ENCODE measurements around the gene NVL.

NVL gene

DNA sequence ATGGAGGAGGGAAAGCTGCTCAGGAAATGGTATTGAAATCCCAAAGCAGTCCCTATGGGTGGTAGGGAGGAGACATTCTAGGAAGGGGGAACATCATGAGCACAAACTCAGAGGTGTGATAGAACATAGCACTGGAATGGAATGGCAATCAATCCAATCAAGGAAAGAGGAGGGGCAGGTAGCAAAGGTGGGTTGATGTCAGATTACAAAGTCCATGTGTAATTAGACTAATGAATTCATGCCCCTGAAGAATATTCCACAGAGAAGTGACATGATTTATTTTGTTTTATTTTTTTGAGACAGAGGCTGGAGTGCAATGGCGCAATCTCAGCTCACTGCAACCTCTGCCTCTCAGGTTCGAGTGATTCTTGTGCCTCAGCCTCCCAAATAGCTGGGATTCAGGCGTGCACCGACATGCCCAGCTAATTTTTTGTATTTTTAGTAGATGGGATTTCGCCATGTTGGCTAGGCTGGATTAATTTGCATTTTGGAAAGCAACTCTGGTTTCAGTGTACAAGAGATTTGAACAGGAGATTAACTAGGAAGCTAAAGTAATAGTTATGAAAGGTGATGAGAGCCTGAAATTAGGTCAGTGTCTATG lies 110.9 kb downstream of the NVL start:
- H3K4me3 ChIP-seq (ENCODE audit: low read depth, low read length), result no peak overlapping the region
- no peaks in the 10 kb centered on the region for H3K36me3 ChIP-seq
- TF ChIP-seq, protein P1, sequence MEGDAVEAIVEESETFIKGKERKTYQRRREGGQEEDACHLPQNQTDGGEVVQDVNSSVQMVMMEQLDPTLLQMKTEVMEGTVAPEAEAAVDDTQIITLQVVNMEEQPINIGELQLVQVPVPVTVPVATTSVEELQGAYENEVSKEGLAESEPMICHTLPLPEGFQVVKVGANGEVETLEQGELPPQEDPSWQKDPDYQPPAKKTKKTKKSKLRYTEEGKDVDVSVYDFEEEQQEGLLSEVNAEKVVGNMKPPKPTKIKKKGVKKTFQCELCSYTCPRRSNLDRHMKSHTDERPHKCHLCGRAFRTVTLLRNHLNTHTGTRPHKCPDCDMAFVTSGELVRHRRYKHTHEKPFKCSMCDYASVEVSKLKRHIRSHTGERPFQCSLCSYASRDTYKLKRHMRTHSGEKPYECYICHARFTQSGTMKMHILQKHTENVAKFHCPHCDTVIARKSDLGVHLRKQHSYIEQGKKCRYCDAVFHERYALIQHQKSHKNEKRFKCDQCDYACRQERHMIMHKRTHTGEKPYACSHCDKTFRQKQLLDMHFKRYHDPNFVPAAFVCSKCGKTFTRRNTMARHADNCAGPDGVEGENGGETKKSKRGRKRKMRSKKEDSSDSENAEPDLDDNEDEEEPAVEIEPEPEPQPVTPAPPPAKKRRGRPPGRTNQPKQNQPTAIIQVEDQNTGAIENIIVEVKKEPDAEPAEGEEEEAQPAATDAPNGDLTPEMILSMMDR (IDR thresholded peaks at IDR 0.05; ENCODE audit: low read depth, low read length), result no peak
- 0 out of 2 replicates have a peak overlapping the region, but pooled peaks have one; percentile 10 for H3K27ac ChIP-seq
- no peaks in the 10 kb centered on the region for H3K27me3 ChIP-seq (ENCODE audit: insufficient read depth, low read depth, severe bottlenecking)
- H3K9me3 ChIP-seq (ENCODE audit: severe bottlenecking), result no peaks in the 10 kb centered on the region
- peak; percentile 8 for DNase-seq

DNA sequence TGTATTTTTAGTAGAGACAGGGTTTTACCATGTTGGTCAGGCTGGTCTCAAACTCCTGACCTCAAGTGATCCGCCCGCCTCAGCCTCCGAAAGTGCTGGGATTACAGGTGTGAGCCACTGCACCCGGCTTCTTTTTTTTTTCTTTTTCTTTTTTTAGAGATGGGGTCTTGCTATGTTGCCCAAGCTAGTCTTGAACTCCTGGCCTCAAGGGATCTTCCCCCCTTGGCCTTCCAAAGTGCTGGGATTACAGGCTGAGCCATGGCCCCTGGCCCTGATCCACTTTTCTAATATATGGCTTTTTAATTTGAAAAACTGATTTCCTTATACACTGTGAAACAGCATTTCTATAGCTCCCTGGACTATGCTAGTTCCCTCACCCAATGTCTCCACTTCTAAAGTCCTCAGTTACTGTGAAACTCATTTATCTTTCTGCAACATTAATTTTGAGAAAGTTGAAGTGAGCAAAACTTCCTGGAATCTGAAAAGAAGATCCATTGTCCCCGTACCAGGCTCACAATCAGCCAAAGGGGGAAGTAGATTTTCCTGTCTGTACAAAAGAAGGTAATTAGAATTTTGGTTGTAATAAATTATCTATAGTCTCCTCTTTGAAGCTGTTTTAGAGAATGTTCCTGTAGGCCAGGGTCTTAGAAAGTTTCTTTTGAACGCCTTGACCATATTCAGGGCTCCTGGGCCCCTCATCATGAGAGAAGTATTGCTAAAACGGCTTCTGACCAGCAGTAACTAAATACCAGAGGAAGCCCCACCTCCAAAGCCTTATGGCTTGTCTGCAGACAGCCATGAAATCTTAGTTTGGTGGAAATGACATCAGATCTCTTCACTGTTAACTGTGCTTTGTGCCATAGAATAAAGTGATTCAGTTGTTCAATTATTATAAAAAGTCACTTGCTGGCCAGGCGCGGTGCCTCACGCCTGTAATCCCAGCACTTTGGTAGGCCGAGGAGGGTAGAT lies 112.0 kb downstream of the NVL start:
- TF ChIP-seq, protein P1 (IDR thresholded peaks at IDR 0.05; ENCODE audit: low read depth, low read length), result no peak
- Histone ChIP-seq H3K27me3 (ENCODE audit: insufficient read depth, low read depth, severe bottlenecking) (no peaks in the 10 kb centered on the region), H3K36me3 (no peaks in the 10 kb centered on the region), H3K27ac (no peak overlapping the region), H3K9me3 (ENCODE audit: severe bottlenecking) (no peaks in the 10 kb centered on the region), H3K4me3 (ENCODE audit: low read depth, low read length) (no peak overlapping the region)
- no peak for DNase-seq

DNA sequence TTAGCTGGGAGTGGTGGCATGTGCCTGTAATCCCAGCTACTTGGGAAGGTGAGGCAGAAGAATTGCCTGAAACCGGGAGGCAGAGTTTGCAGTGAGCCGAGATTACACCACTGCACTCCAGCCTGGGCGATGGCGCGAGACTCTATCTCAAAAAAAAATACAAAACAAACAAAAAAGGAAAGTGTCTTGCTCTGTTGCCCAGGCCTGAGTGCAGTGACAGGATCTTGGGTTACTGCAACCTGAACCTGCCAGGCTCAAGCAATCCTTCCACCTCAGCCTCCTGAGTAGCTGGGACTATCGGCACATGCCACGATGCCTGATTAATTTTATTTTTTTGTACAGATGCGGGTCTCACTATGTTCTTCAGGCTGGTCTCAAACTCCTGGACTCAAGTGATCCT lies 113.6 kb downstream of the NVL start:
- Histone ChIP-seq H3K27ac (no peak overlapping the region), H3K9me3 (ENCODE audit: severe bottlenecking) (no peaks in the 10 kb centered on the region), H3K4me3 (ENCODE audit: low read depth, low read length) (no peak overlapping the region), H3K36me3 (no peaks in the 10 kb centered on the region), H3K27me3 (ENCODE audit: insufficient read depth, low read depth, severe bottlenecking) (no peaks in the 10 kb centered on the region)
- TF ChIP-seq, protein P1 (IDR thresholded peaks at IDR 0.05; ENCODE audit: low read depth, low read length), result no peak
- DNase-seq, result no peak

DNA sequence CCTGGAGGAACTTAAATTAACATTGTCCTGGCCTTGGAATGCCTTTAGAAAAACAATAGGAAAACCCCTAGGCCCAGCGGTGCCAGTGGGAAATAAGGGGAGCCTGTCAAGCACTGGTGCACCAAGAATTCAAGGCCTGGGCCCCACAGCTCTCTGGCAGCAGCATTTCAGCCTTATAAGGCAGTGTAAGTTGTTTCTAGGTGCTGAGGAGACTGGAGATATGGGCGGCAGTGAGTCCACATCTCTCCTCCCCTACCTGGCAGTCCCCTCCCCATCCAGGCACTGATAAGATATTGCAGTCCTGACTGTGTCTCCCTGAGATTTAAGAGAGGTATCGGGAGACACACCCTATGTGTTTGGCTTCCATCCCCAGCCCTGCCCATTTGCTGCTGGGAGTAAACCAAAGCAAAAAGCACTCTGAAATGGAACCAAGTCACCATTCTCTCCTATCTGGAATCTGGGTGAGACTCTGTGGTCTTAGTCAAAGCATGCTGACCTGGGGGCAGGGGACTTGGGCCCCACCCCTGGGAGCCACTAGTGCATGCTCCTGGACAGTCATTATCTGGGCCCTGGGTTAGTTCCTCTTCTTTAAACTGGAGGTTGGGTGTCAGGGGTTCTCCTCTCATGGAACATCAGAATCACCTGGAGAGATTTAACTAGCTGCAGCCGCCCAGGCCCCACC lies 116.4 kb downstream of the NVL start:
- no peak for DNase-seq
- Histone ChIP-seq H3K9me3 (ENCODE audit: severe bottlenecking) (no peaks in the 10 kb centered on the region), H3K36me3 (no peaks in the 10 kb centered on the region), H3K27me3 (ENCODE audit: insufficient read depth, low read depth, severe bottlenecking) (no peaks in the 10 kb centered on the region), H3K27ac (no peak overlapping the region), H3K4me3 (ENCODE audit: low read depth, low read length) (no peak overlapping the region)
- TF ChIP-seq, protein P1 (IDR thresholded peaks at IDR 0.05; ENCODE audit: low read depth, low read length), result no peak

DNA sequence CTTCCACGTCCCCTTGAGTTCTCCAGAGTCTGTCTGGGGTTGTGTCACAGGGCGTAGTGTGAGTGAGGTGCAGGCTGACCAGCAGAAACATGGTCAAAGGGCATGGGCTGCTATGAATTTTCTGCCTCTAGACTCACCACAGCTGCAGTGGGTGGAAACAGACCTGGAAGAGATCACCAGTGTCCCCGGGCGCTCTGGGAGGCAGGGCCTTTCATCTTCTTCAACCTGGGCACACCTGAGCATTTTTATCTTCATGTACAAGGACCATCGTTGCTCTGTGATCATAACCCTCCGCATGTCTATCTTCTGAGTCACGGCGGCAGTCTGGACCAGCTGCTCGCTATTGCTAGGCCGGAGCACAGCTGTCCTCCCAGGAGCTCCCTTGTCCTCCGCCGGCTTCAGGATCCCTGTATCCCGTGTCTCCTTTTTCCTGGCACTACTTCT lies 117.3 kb downstream of the NVL start:
- H3K27ac ChIP-seq, result no peak overlapping the region
- no peak overlapping the region for H3K4me3 ChIP-seq (ENCODE audit: low read depth, low read length)
- H3K36me3 ChIP-seq, result no peaks in the 10 kb centered on the region
- H3K9me3 ChIP-seq (ENCODE audit: severe bottlenecking), result no peaks in the 10 kb centered on the region
- DNase-seq, result no peak
- TF ChIP-seq, protein P1 (IDR thresholded peaks at IDR 0.05; ENCODE audit: low read depth, low read length), result no peak
- no peaks in the 10 kb centered on the region for H3K27me3 ChIP-seq (ENCODE audit: insufficient read depth, low read depth, severe bottlenecking)

All from WERI-Rb-1 (cell line).